Esophagus muscularis mucosa (tissue), 4 donors: ENCODE data around the gene PDK2. TPM values are rescaled to one million over a fixed set of nuclear protein-coding genes. Genes with fewer than 3 reads are reported as not detected.
A peak's percentile ranks its signal among the peaks of the same experiment; 100 is the strongest.
"Not testable (repeated sequence)": the region's sequence is repeated elsewhere in the genome, so short reads cannot be mapped to it uniquely, and the experiment has no call there.

Experiments used
- DNase-seq: peaks from one replicate; pipeline ENCODE4 v3.0.0-alpha.2; 2017; ENCODE audit errors: extremely low spot score
- H3K27ac ChIP-seq, 4 donors: fragments of 200-600 bp; sonication (generic); replicated peaks in 1 of 4; 1 replicate in 3 of 4; 2 replicates in 1 of 4; pipeline ENCODE4 v1.5.1; 2016 to 2019; ENCODE audit warnings: mild to moderate bottlenecking in 1 of 4
- H3K27me3 ChIP-seq, 4 donors: fragments of 200-600 bp; sonication (generic); one replicate each; pipeline versions ENCODE4 v1.5.1 to v1.6.0; 2016 to 2019
- H3K36me3 ChIP-seq, 4 donors: fragments of 200-600 bp; sonication (generic); one replicate each; pipeline ENCODE4 v1.5.1; 2016 to 2019
- H3K4me1 ChIP-seq, 4 donors: fragments of 200-600 bp; sonication (generic); one replicate each; pipeline ENCODE4 v1.5.1; 2016 to 2019
- H3K4me3 ChIP-seq, 4 donors: fragments of 200-600 bp; sonication (generic); 1 replicate in 2 of 4; 2 replicates in 2 of 4; pipeline ENCODE4 v1.5.1; 2016 to 2019; ENCODE audit warnings: mild to moderate bottlenecking in 4 of 4, moderate library complexity in 1 of 4
- H3K9me3 ChIP-seq, 4 donors: fragments of 200-600 bp; sonication (generic); 1 replicate in 3 of 4; 2 replicates in 1 of 4; pipeline ENCODE4 v1.5.1; 2016 to 2019
- EP300 ChIP-seq: sonication (generic); formaldehyde crosslinking; IDR thresholded peaks from one replicate; pipeline ENCODE4 v1.6.1; 2017; ENCODE audit warnings: antibody characterized with exemption
- POLR2A ChIP-seq: fragments of 450-650 bp; IDR thresholded peaks from one replicate; pipeline ENCODE4 v1.6.1; 2017; ENCODE audit warnings: antibody characterized with exemption, moderate library complexity, mild to moderate bottlenecking, low read depth
- POLR2AphosphoS5 ChIP-seq, 2 donors: sonication (generic); formaldehyde crosslinking; IDR thresholded peaks; one replicate each; pipeline ENCODE4 v1.6.1; 2017; ENCODE audit warnings: antibody characterized with exemption in 2 of 2
- WGBS: methylation state at CpG from one replicate; pipeline ENCODE4 v1.1.5; 2018; 5-methylcytosine and 5-hydroxymethylcytosine counted together
- intact Hi-C: fragments of 100-400 bp; cut with DNase I; formaldehyde crosslinking; loops from one replicate; pipeline ENCODE4 v1.15.1; 2023
- total RNA-seq, 4 donors: library from RNA; depleted of rRNA; stranded (reverse); fragments of >200 nt; gene quantifications; one replicate each; pipeline versions ENCODE4 v1.1.0 to v1.2.1, GENCODE V29; 2016
- TF ChIP-seq, protein P1 (sequence below), 3 experiments: fragments of 200-600 bp in 2 of 3; fragments of 450-650 bp in 1 of 3; sonication (generic) in 2 of 3; IDR thresholded peaks; one replicate each; pipeline ENCODE4 v1.5.1; 2017 to 2019; ENCODE audit warnings: antibody characterized with exemption in 3 of 3, mild to moderate bottlenecking in 2 of 3, moderate library complexity in 1 of 3

PDK2 gene
- total RNA-seq, 4 donors from 2014 or later: 31.6 to 118 (median 61.4) TPM

DNA sequence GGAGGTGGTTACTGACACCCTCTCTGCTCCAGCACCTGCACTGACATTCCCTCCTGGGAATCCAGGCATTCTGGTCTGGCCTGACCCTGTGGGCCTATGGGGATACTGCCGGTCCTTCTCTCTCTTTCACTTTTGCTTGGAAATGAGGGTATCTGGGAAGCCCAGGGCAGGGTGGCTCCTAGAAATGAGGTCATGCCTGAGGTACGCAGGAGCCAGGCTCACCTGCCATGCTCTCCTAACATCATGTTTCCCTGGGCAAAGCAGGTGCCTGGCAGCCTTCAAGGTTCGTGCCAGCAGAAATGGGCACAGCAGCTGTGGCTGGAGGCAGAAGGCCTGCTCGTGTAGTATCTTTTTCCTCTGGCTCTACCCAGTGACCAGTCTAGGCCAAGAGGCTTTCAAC, 35.9 kb upstream of the PDK2 start:
- WGBS: 48% methylated on average over 4 of the region's 4 CpGs
- Histone ChIP-seq H3K9me3 (no peaks in the 10 kb centered on the region), H3K4me3 (no peak overlapping the region), H3K36me3 (no peaks in the 10 kb centered on the region), H3K27me3 (no peaks in the 10 kb centered on the region), H3K4me1 (peaks cover 81 to 93% (median 92%) of the 10 kb centered on the region in 4 donors), H3K27ac (peak overlapping the region; percentile 91 to 97 (median 95))
- no peak for DNase-seq
- intact Hi-C loops: no loop called here
- no peak for TF ChIP-seq POLR2AphosphoS5 (IDR thresholded peaks at IDR 0.05)

DNA sequence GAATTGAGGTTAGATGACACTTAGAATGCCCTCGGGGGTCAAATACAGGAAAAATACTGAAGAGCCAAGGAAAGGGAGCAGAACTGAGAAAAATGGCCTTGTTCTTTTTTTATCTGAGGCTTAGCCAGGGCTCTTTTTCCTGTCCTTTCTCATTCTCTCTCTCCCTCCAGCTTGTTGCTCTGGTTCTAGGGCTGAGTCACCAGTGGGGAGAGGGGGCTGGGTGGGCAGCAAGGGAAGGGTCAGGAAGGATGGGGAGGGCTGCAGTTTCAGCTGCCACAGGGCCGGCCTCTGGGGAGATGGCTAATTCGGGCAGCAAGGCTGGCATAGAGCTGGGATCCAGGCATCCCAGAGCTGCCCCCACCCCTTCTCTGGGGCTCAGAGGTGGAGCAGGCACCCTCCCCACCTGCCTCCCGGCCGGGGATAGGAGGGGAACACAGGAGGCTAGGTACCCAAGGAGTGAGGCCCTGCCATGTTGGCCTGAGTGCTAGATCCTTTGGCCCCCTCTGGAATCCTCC, 35.3 kb upstream of the PDK2 start:
- intact Hi-C loops: no loop called here
- Histone ChIP-seq H3K36me3 (no peaks in the 10 kb centered on the region), H3K27me3 (no peaks in the 10 kb centered on the region), H3K27ac (peak overlapping the region; percentile 91 to 97 (median 95)), H3K4me3 (no peak overlapping the region), H3K9me3 (no peaks in the 10 kb centered on the region), H3K4me1 (peaks cover 81 to 96% (median 93%) of the 10 kb centered on the region in 4 donors)
- whole genome bisulfite sequencing: 26% methylated on average over 4 of the region's 5 CpGs
- no peak for DNase-seq
- no peak for TF ChIP-seq POLR2A
- no peak for TF ChIP-seq POLR2AphosphoS5 (IDR thresholded peaks at IDR 0.05)
- TF ChIP-seq EP300: no peak

DNA sequence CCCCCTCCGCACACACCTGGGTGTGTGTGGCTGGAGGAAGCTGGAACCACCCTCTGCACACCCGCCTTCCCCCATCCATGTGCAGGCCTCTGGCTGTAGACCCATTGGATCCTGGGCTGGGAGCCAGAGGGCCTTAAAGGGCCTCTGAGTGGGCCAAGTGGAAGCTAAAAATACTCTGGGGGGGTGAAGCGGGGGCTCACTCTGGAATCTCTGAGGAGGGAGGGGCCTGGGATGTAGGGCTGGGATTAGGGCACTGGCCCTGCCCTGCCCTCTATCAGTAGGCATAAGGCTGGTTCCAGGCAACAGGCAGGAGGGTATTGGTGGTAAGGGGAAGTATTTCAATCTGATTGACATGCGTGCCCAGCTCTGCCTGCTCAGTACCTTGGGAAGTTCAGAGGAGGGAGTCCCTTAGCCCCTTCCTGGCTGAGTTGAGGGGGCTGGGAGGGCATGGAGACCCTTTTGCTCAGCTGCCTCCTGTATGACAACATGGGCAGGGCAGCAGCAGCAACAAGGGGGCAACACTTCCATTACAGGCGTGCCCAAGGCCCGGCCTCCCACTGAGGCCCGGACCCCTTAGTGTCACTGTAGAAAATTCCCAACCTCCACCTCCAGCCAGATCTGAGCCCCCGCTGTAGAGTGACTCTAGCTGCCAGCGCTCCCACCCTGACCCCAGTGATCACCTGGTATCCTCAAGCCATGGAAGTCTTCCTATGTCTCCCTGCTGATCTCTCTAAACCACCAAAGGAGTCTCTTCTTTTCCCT, 34.0 kb upstream of the PDK2 start:
- 62% methylated on average over 5 of the region's 9 CpGs for WGBS
- DNase-seq: no peak
- Histone ChIP-seq H3K27me3 (no peaks in the 10 kb centered on the region), H3K4me1 (peaks cover 90 to 98% (median 96%) of the 10 kb centered on the region in 4 donors), H3K27ac (peak overlapping the region; percentile 91 to 97 (median 95)), H3K9me3 (no peaks in the 10 kb centered on the region), H3K36me3 (no peaks in the 10 kb centered on the region), H3K4me3 (peak overlapping the region in 1 of 4 donors; percentile 34)
- intact Hi-C loops: no loop called here
- peak; percentile 74 to 77 for TF ChIP-seq POLR2AphosphoS5 (IDR thresholded peaks at IDR 0.05)
- TF ChIP-seq POLR2A: no peak
- TF ChIP-seq EP300: no peak
- TF ChIP-seq, protein P1, sequence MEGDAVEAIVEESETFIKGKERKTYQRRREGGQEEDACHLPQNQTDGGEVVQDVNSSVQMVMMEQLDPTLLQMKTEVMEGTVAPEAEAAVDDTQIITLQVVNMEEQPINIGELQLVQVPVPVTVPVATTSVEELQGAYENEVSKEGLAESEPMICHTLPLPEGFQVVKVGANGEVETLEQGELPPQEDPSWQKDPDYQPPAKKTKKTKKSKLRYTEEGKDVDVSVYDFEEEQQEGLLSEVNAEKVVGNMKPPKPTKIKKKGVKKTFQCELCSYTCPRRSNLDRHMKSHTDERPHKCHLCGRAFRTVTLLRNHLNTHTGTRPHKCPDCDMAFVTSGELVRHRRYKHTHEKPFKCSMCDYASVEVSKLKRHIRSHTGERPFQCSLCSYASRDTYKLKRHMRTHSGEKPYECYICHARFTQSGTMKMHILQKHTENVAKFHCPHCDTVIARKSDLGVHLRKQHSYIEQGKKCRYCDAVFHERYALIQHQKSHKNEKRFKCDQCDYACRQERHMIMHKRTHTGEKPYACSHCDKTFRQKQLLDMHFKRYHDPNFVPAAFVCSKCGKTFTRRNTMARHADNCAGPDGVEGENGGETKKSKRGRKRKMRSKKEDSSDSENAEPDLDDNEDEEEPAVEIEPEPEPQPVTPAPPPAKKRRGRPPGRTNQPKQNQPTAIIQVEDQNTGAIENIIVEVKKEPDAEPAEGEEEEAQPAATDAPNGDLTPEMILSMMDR (IDR thresholded peaks at IDR 0.05): no peak

DNA sequence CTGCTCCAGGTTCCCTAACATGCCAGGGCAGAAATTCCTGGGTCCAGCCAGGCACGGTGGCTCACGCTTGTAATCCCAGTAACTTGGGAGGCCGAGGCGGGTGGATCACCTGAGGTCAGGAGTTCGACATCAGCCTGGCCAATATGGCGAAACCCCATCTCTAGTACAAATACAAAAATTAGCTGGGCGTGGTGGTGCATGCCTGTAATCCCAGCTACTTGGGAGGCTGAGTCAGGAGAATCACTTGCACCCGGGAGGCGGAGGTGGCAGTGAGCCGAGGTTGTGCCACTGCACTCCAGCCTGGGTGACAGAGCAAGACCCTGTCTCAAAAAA, 33.5 kb upstream of the PDK2 start:
- H3K27me3 ChIP-seq, H3K9me3 ChIP-seq, DNase-seq, intact Hi-C loops, H3K36me3 ChIP-seq, H3K4me3 ChIP-seq: not testable (repeated sequence)
- peaks cover 88 to 97% (median 92%) of the 10 kb centered on the region in 4 donors for H3K4me1 ChIP-seq
- WGBS: 79% methylated on average over 10 of the region's 10 CpGs
- peak overlapping the region; percentile 91 to 97 (median 95) for H3K27ac ChIP-seq

DNA sequence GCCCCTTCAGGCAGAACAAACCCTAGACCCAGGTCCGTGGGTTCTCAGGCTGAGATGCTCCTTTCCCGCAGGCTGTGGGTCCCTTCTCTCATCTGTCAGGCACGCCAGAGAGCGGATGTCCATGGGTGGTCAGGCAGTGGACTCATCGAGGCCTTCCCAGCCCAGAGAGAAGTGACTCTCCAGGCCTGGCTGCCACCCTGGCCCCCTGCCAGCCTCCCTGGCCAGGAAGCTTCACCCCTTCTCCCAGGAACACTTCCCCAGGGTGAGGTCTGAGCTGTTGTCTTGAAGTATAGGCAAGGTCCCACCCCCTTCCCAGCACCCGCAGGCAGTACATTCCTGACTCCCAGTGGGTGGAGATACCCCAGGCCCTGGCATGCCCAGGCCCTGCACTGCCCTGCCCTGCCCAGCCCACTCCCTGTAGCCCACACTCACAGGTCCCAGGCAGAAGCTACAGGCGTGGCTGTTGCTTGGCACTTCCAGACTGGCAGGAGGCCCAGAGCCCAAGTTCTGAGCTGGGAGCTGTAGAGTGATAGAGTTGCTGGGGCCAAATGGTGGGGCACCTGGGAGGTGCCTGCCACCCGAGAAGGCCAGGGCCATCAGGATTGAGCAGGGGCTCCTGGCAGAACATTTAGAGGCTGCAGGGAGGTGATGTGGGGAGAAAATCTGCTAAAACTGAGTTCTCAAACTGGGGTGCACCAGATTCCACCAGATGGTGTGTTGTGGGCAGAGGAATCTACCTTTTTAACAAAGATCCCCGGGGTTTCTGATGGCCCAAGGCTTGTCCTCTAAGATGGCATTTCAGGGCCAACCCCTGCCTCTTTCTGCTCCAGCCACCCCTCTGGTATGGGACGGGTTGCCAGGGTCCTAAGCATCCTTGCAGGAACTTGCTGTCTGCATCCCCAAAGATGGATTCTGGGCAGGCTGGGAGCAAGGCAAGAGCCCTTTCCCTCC, 32.6 kb upstream of the PDK2 start:
- 48% methylated on average over 8 of the region's 10 CpGs for WGBS
- intact Hi-C loops: no loop called here

DNA sequence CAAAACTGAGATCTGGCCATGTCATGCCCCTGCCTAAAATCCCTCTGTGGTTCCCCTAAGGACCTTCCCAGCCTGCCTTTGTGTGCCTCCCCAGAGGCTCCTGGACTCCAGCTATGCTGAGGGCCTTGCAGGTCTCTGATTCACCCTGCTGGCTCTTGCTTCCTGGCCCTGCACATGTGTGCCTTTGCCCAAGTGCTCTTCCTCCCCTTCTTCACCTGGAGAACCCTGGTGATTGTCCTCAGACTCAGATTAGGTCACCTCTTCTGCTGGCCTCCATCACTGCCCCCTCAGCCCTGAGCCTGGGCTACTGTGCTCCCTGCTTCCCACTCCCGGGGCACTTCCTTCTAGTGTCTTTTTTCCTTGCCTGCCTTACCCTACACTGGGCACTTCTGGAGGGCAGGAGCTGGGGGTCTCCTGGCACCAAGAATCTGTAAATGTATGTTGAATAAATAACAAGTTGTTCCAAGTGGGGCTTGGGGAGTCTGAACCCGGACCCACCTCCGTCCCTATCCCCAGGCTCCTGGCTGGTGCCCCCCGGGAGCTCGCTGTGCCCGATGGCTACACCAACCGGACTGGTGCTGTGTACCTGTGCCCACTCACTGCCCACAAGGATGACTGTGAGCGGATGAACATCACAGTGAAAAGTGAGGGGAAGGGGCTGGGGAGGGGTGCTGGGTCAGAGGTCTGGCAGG, 31.4 kb upstream of the PDK2 start:
- DNase-seq: no peak
- TF ChIP-seq POLR2AphosphoS5 (IDR thresholded peaks at IDR 0.05) (no peak), POLR2A (no peak), EP300 (no peak)
- TF ChIP-seq, protein P1 (IDR thresholded peaks at IDR 0.05): no peak
- H3K4me3 ChIP-seq: no peak overlapping the region
- H3K36me3 ChIP-seq: peaks cover 0 to 19% (median 8%) of the 10 kb centered on the region in 4 donors
- WGBS: 98% methylated on average over 5 of the region's 8 CpGs
- peak overlapping the region; percentile 91 to 97 (median 95) for H3K27ac ChIP-seq
- H3K27me3 ChIP-seq: no peaks in the 10 kb centered on the region
- no peaks in the 10 kb centered on the region for H3K9me3 ChIP-seq
- intact Hi-C loops: no loop called here
- peaks cover 71 to 78% (median 75%) of the 10 kb centered on the region in 4 donors for H3K4me1 ChIP-seq

More for the DNA sequence above, 32.6 kb upstream of the PDK2 start:
- peak overlapping the region in 1 of 4 donors; percentile 27 for H3K4me3 ChIP-seq
- peaks cover 0 to 8% (median 0%) of the 10 kb centered on the region in 4 donors for H3K36me3 ChIP-seq
- no peaks in the 10 kb centered on the region for H3K9me3 ChIP-seq
- TF ChIP-seq EP300: no peak
- no peak for TF ChIP-seq POLR2A
- TF ChIP-seq POLR2AphosphoS5 (IDR thresholded peaks at IDR 0.05): peak; percentile 23 to 65
- DNase-seq: no peak
- H3K4me1 ChIP-seq: peaks cover 82 to 88% (median 85%) of the 10 kb centered on the region in 4 donors
- peak overlapping the region; percentile 91 to 97 (median 95) for H3K27ac ChIP-seq
- H3K27me3 ChIP-seq: no peaks in the 10 kb centered on the region
